Activated naive CD4-positive, alpha-beta T cell treated with Interleukin-2 at 50 U/mL for 16 hours (primary cell): ENCODE results near the gene TFCP2L1.

Source experiments
- DNase-seq: peaks from one replicate; pipeline ENCODE4 v3.0.0-alpha.2; 2020

TFCP2L1 gene

GRCh38 chr2:121212661-121213325 lies 72.2 kb downstream of the TFCP2L1 start:
- DNase-seq: no peak

GRCh38 chr2:121211689-121212151 lies 73.3 kb downstream of the TFCP2L1 start:
- DNase-seq: no peak

GRCh38 chr2:121211251-121211650 lies 73.8 kb downstream of the TFCP2L1 start:
- DNase-seq: no peak

- DNase-seq: no peak
Observed at GRCh38 chr2:121210691-121211090, 74.3 kb downstream of the TFCP2L1 start.

GRCh38 chr2:121209014-121209610 lies 75.9 kb downstream of the TFCP2L1 start:
- no peak for DNase-seq

GRCh38 chr2:121207494-121207893 lies 77.5 kb downstream of the TFCP2L1 start:
- DNase-seq: no peak

GRCh38 chr2:121205321-121205942 lies 79.6 kb downstream of the TFCP2L1 start:
- no peak for DNase-seq

GRCh38 chr2:121203591-121204249 lies 81.3 kb downstream of the TFCP2L1 start:
- DNase-seq: no peak

GRCh38 chr2:121202541-121203310 lies 82.3 kb downstream of the TFCP2L1 start:
- no peak for DNase-seq

- DNase-seq: no peak
Observed at GRCh38 chr2:121201796-121202195, 83.2 kb downstream of the TFCP2L1 start.

- no peak for DNase-seq
Observed at GRCh38 chr2:121200419-121201315, 84.3 kb downstream of the TFCP2L1 start.

- DNase-seq: no peak
Observed at GRCh38 chr2:121200011-121200347, 85.0 kb downstream of the TFCP2L1 start.

GRCh38 chr2:121199281-121200010 lies 85.6 kb downstream of the TFCP2L1 start:
- DNase-seq: no peak

- DNase-seq: no peak
Observed at GRCh38 chr2:121197369-121198091, 87.5 kb downstream of the TFCP2L1 start.

- no peak for DNase-seq
Observed at GRCh38 chr2:121196849-121197155, 88.2 kb downstream of the TFCP2L1 start.

- no peak for DNase-seq
Observed at GRCh38 chr2:121196132-121196848, 88.7 kb downstream of the TFCP2L1 start.

- no peak for DNase-seq
Observed at GRCh38 chr2:121195036-121195435, 90.0 kb downstream of the TFCP2L1 start.

GRCh38 chr2:121194626-121195025 lies 90.4 kb downstream of the TFCP2L1 start:
- no peak for DNase-seq

- DNase-seq: no peak
Observed at GRCh38 chr2:121193185-121193584, 91.8 kb downstream of the TFCP2L1 start.

- DNase-seq: no peak
Observed at GRCh38 chr2:121192576-121192975, 92.4 kb downstream of the TFCP2L1 start.
